IMR-90 (cell line): ENCODE results near the gene C2orf69. TPM values are rescaled to one million over a fixed set of nuclear protein-coding genes. Genes with fewer than 3 reads are reported as not detected.

ENCODE experiments used
- ATAC-seq: fragments of 200-7000 bp; cut with Tn5 transposase; 2 replicates; pipeline ENCODE4 v1.9.1; 2020; ENCODE audit warnings: low read depth, mild to moderate bottlenecking, moderate library complexity
- BruUV-seq: library from RNA; stranded (reverse); fragments of 400-500 nt; replicated peaks from 2 replicates; lab custom pipeline; 2021; lab: Mats Ljungman, UMichigan
- CTCF ChIA-PET: fragments of 300-600 bp; formaldehyde crosslinking; extraction: SDS; loops from one replicate; lab custom pipeline; 2021; ENCODE audit warnings: antibody characterized with exemption; lab: Yijun Ruan, JAX
- POLR2A ChIA-PET: fragments of 300-600 bp; sonication (Branson Sonifier 250); formaldehyde crosslinking; loops from one replicate; lab custom pipeline; 2022; ENCODE audit warnings: antibody characterized with exemption; ENCODE audit not compliant: unreplicated experiment; lab: Charles Lee
- DNase-seq: peaks from one replicate; pipeline ENCODE4 v3.0.0; 2013
- H2AFZ ChIP-seq: replicated peaks from 2 replicates; pipeline ENCODE3; 2013; ENCODE audit warnings: low read length, mild to moderate bottlenecking; ENCODE audit not compliant: poor library complexity
- H2AK5ac ChIP-seq: 2 replicates; pipeline ENCODE4 v1.6.1; 2013; ENCODE audit warnings: low read depth, low read length, inconsistent platforms
- H2AK9ac ChIP-seq: replicated peaks from 2 replicates; pipeline ENCODE3; 2013; ENCODE audit warnings: mild to moderate bottlenecking, low read depth, low read length, moderate library complexity; ENCODE audit not compliant: poor library complexity
- H2BK120ac ChIP-seq: 2 replicates; pipeline ENCODE4 v1.6.1; 2013; ENCODE audit warnings: low read depth, low read length, inconsistent platforms
- H2BK15ac ChIP-seq: 3 replicates; pipeline ENCODE4 v1.6.1; 2013; ENCODE audit warnings: low read depth, low read length, inconsistent platforms
- H2BK20ac ChIP-seq: 2 replicates; pipeline ENCODE4 v1.6.1; 2013; ENCODE audit warnings: low read depth, mild to moderate bottlenecking, inconsistent platforms, low read length, moderate library complexity
- H2BK5ac ChIP-seq: 2 replicates; pipeline ENCODE4 v1.6.1; 2013; ENCODE audit warnings: mild to moderate bottlenecking, low read depth, low read length, inconsistent platforms; ENCODE audit not compliant: poor library complexity, severe bottlenecking
- H3K14ac ChIP-seq: replicated peaks from 2 replicates; pipeline ENCODE4 v1.6.1; 2013; ENCODE audit warnings: low read depth, low read length, inconsistent platforms
- H3K18ac ChIP-seq: 2 replicates; pipeline ENCODE4 v1.6.1; 2013; ENCODE audit warnings: low read depth, low read length, control low read depth
- H3K23ac ChIP-seq: 2 replicates; pipeline ENCODE4 v1.6.1; 2013; ENCODE audit warnings: low read depth, low read length, inconsistent platforms
- H3K27ac ChIP-seq: 2 replicates; pipeline ENCODE4 v1.5.1; 2013; ENCODE audit warnings: mild to moderate bottlenecking, control low read depth, low read length; ENCODE audit not compliant: insufficient read depth
- H3K27me3 ChIP-seq: 2 replicates; pipeline ENCODE4 v1.6.1; 2013; ENCODE audit warnings: low read length; ENCODE audit not compliant: control insufficient read depth, insufficient read depth
- H3K36me3 ChIP-seq: 2 replicates; pipeline ENCODE4 v1.6.1; 2013; ENCODE audit warnings: low read length, mixed read lengths; ENCODE audit not compliant: control insufficient read depth, insufficient read depth
- H3K4ac ChIP-seq: 2 replicates; pipeline ENCODE4 v1.6.1; 2013; ENCODE audit warnings: low read depth, low read length, inconsistent platforms
- H3K4me1 ChIP-seq: 2 replicates; pipeline ENCODE4 v1.6.1; 2013; ENCODE audit warnings: low read length, mixed read lengths; ENCODE audit not compliant: control insufficient read depth, insufficient read depth
- H3K4me2 ChIP-seq: 2 replicates; pipeline ENCODE4 v1.6.1; 2013; ENCODE audit warnings: low read depth, mild to moderate bottlenecking, control low read depth, low read length, moderate library complexity
- H3K4me3 ChIP-seq: 2 replicates; pipeline ENCODE4 v1.5.1; 2013; ENCODE audit warnings: low read depth, mild to moderate bottlenecking, control low read depth, low read length, moderate library complexity; ENCODE audit not compliant: insufficient read depth
- H3K56ac ChIP-seq: 2 replicates; pipeline ENCODE4 v1.6.1; 2013; ENCODE audit warnings: low read length, inconsistent platforms; ENCODE audit not compliant: insufficient read depth; ENCODE audit errors: extremely low read depth
- H3K79me1 ChIP-seq, 2 experiments: 2 replicates each; pipeline ENCODE4 v1.6.1; 2013; ENCODE audit warnings: low read length in 2 of 2, inconsistent platforms in 1 of 2, low read depth in 1 of 2
- H3K9ac ChIP-seq: 2 replicates; pipeline ENCODE4 v1.6.1; 2013; ENCODE audit warnings: low read depth, low read length, control low read depth
- H3K9me1 ChIP-seq: 2 replicates; pipeline ENCODE4 v1.6.1; 2013; ENCODE audit warnings: low read length, inconsistent platforms; ENCODE audit not compliant: insufficient read depth
- H3K9me3 ChIP-seq: 2 replicates; pipeline ENCODE4 v1.6.1; 2013; ENCODE audit warnings: low read length; ENCODE audit not compliant: control insufficient read depth, insufficient read depth
- H4K20me1 ChIP-seq: 2 replicates; pipeline ENCODE4 v1.6.1; 2013; ENCODE audit warnings: low read length, inconsistent platforms; ENCODE audit not compliant: insufficient read depth
- H4K5ac ChIP-seq: 2 replicates; pipeline ENCODE4 v1.6.1; 2013; ENCODE audit warnings: mild to moderate bottlenecking, low read depth, low read length, control low read depth
- H4K8ac ChIP-seq, 2 experiments: 2 replicates each; pipeline ENCODE4 v1.6.1; 2013; ENCODE audit warnings: low read depth in 2 of 2, low read length in 2 of 2, control low read depth in 1 of 2, inconsistent platforms in 1 of 2
- H4K91ac ChIP-seq: 2 replicates; pipeline ENCODE4 v1.6.1; 2013; ENCODE audit warnings: low read depth, low read length, inconsistent platforms; ENCODE audit not compliant: insufficient read depth
- BHLHE40 ChIP-seq: fragments of 150-350 bp; IDR thresholded peaks from 2 replicates; pipeline ENCODE4 v1.6.1; 2016; ENCODE audit warnings: mild to moderate bottlenecking, low read depth, low read length
- CEBPB ChIP-seq: IDR thresholded peaks from 2 replicates; pipeline ENCODE4 v1.6.1; 2012; ENCODE audit warnings: low read depth, low read length, improper control_type of control experiment
- CHD1 ChIP-seq: IDR thresholded peaks from 2 replicates; pipeline ENCODE4 v1.6.1; 2012; ENCODE audit warnings: low read depth, low read length, improper control_type of control experiment
- CTCF ChIP-seq: conservative IDR thresholded peaks from 2 replicates; pipeline ENCODE4 v1.5.1; 2012; ENCODE audit warnings: mild to moderate bottlenecking, low read depth, low read length, improper control_type of control experiment
- ELK1 ChIP-seq: fragments of 150-350 bp; IDR thresholded peaks from 2 replicates; pipeline ENCODE4 v1.6.1; 2016; ENCODE audit warnings: low read depth, mild to moderate bottlenecking, low read length, moderate library complexity, borderline replicate concordance
- FOS ChIP-seq: fragments of 150-350 bp; IDR thresholded peaks from 2 replicates; pipeline ENCODE4 v1.6.1; 2016; ENCODE audit warnings: low read depth, low read length
- MAZ ChIP-seq: IDR thresholded peaks from 2 replicates; pipeline ENCODE4 v1.6.1; 2012; ENCODE audit warnings: low read depth, mild to moderate bottlenecking, low read length, improper control_type of control experiment, moderate library complexity, borderline replicate concordance
- MXI1 ChIP-seq: IDR thresholded peaks from 2 replicates; pipeline ENCODE4 v1.6.1; 2012; ENCODE audit warnings: low read depth, mild to moderate bottlenecking, low read length, moderate library complexity, borderline replicate concordance
- NFE2L2 ChIP-seq: fragments of 150-350 bp; IDR thresholded peaks from 2 replicates; pipeline ENCODE4 v1.6.1; 2016; ENCODE audit warnings: low read depth, mild to moderate bottlenecking, low read length
- POLR2A ChIP-seq: IDR thresholded peaks from 2 replicates; pipeline ENCODE4 v1.6.1; 2012; ENCODE audit warnings: mild to moderate bottlenecking, low read depth, low read length
- RAD21 ChIP-seq: IDR thresholded peaks from 2 replicates; pipeline ENCODE4 v1.6.1; 2012; ENCODE audit warnings: low read length, improper control_type of control experiment
- RCOR1 ChIP-seq: IDR thresholded peaks from 2 replicates; pipeline ENCODE4 v1.6.1; 2012; ENCODE audit warnings: mild to moderate bottlenecking, low read length, improper control_type of control experiment; ENCODE audit not compliant: insufficient replicate concordance
- RFX5 ChIP-seq: IDR thresholded peaks from 2 replicates; pipeline ENCODE4 v1.8.0; 2012; ENCODE audit warnings: low read depth, mild to moderate bottlenecking, low read length, moderate library complexity
- SMC3 ChIP-seq: fragments of 150-350 bp; IDR thresholded peaks from 2 replicates; pipeline ENCODE4 v1.6.1; 2016; ENCODE audit warnings: low read depth, mild to moderate bottlenecking, antibody characterized with exemption, low read length, moderate library complexity
- USF2 ChIP-seq: fragments of 150-350 bp; IDR thresholded peaks from 2 replicates; pipeline ENCODE4 v1.6.1; 2017; ENCODE audit warnings: mild to moderate bottlenecking, antibody characterized with exemption, low read length, low read depth
- WGBS, 2 experiments: methylation state at CpG; one replicate each; pipeline versions ENCODE4 v1.1.5 to v1.1.7; 2013; ENCODE audit warnings: missing lambda C conversion rate in 2 of 2; ENCODE audit not compliant: insufficient read length in 1 of 2; ENCODE audit errors: extremely low coverage in 2 of 2; 5-methylcytosine and 5-hydroxymethylcytosine counted together
- dilution Hi-C: fragments of 300-500 bp; cut with HindIII; formaldehyde crosslinking; loops from one replicate; pipeline ENCODE4 v1.14.3; 2018; ENCODE audit warnings: low sequenced_read_pairs; ENCODE audit not compliant: unreplicated experiment
- in situ Hi-C: fragments of 300-500 bp; cut with MboI; formaldehyde crosslinking; loops from 3 replicates; pipeline ENCODE4 v1.14.3; 2019; ENCODE audit warnings: low sequenced_read_pairs, inconsistent platforms, mixed read lengths
- intact Hi-C: fragments of 100-400 bp; cut with micrococcal nuclease; formaldehyde crosslinking; loops from 2 replicates; pipeline ENCODE4 v1.10.0; 2022
- polyA plus RNA-seq, 3 experiments: library from polyadenylated mRNA; depleted of rRNA; stranded (reverse); fragments of >200 nt; gene quantifications; 2 replicates each; pipeline ENCODE4 v1.2.3, GENCODE V29; 2012; ENCODE audit warnings: low replicate concordance in 1 of 3
- total RNA-seq: library from RNA; depleted of rRNA; stranded (reverse); fragments of >200 nt; gene quantifications from 2 replicates; pipeline ENCODE4 v1.2.3, GENCODE V29; 2012

The C2orf69 gene
- total and polyA plus RNA-seq, 2 of the 4 experiments (the other 2 are of a cell fraction) = 3.1 to 4.7 TPM

GRCh38 chr2:199910338-199911051, 598 bp upstream of the C2orf69 start:
- no peak overlapping the region for H2BK5ac ChIP-seq
- TF ChIP-seq FOS = no peak
- no peak for TF ChIP-seq MXI1
- TF ChIP-seq MAZ = no peak
- no peak for TF ChIP-seq RCOR1
- TF ChIP-seq CEBPB = no peak
- TF ChIP-seq RFX5 = no peak
- TF ChIP-seq CHD1 = no peak
- TF ChIP-seq USF2 = no peak
- no peak for TF ChIP-seq RAD21
- no peak for TF ChIP-seq CTCF
- TF ChIP-seq SMC3 = no peak
- TF ChIP-seq NFE2L2 = no peak
- TF ChIP-seq POLR2A = no peak
- TF ChIP-seq ELK1 = no peak
- no peak for TF ChIP-seq BHLHE40

More at GRCh38 chr2:199910338-199911051, 598 bp upstream of the C2orf69 start:
- Histone ChIP-seq H3K4ac (peak overlapping the region; percentile 4; the same call in 1 of the 2 replicates), H3K9ac (no peak overlapping the region), H3K4me3 (peak overlapping the region; percentile 2; the same call in 1 of the 2 replicates), H4K8ac (peak overlapping the region; percentile 47 to 71), H2BK15ac (no peak overlapping the region), H3K79me1 (peaks cover 5 to 14% of the 10 kb centered on the region in 2 experiments; a peak in 3 of 4 replicates), H3K14ac (no peak overlapping the region), H4K5ac (no peak overlapping the region), H3K18ac (no peak overlapping the region), H3K56ac (peak overlapping the region; percentile 25; the same call in 1 of the 2 replicates), H2AK5ac (no peak overlapping the region), H2BK120ac (no peak overlapping the region), H3K4me1 (no peaks in the 10 kb centered on the region), H4K20me1 (peaks cover 15% of the 10 kb centered on the region; the same call in 1 of the 2 replicates), H3K27ac (no peak overlapping the region), H4K91ac (peak overlapping the region; percentile 18; the same call in 1 of the 2 replicates), H3K23ac (no peak overlapping the region), H3K9me3 (no peaks in the 10 kb centered on the region), H2AFZ (peak overlapping the region; percentile 99), H3K4me2 (peak overlapping the region; percentile 51), H2AK9ac (peak overlapping the region; percentile 4), H2BK20ac (no peak overlapping the region), H3K27me3 (no peaks in the 10 kb centered on the region), H3K9me1 (no peaks in the 10 kb centered on the region), H3K36me3 (no peaks in the 10 kb centered on the region; the same call in 1 of the 2 replicates)
- ATAC-seq = no peak
- in situ Hi-C loops (no loop called here), intact Hi-C loops (no loop called here), dilution Hi-C loops (no loop called here)
- no CpG with 5 or more reads among the region's 18 CpGs for WGBS, 2 experiments
- POLR2A ChIA-PET = no interaction called here
- CTCF ChIA-PET = no interaction called here
- DNase-seq = no peak
- no TSS peak for BruUV-seq
